Ammon's horn (tissue), 1 donor: ENCODE results near the gene TRIM9.
A peak's percentile ranks its signal among the peaks of the same experiment; 100 is the strongest.

ENCODE experiments used
- DNase-seq: peaks from one replicate; pipeline ENCODE4 v3.0.0-alpha.2; 2016; ENCODE audit warnings: low spot score

TRIM9 gene

GRCh38 chr14:51093371-51094281 lies 1.3 kb downstream of the TRIM9 start:
- peak; percentile 84 for DNase-seq

GRCh38 chr14:51092965-51093364 lies 1.9 kb downstream of the TRIM9 start:
- no peak for DNase-seq

- no peak for DNase-seq
Observed at GRCh38 chr14:51089278-51089677, 5.6 kb downstream of the TRIM9 start.

- DNase-seq, result no peak
Observed at GRCh38 chr14:51087031-51087441, 7.9 kb downstream of the TRIM9 start.

GRCh38 chr14:51086044-51086443 lies 8.9 kb downstream of the TRIM9 start:
- DNase-seq, result no peak

- DNase-seq, result no peak
Observed at GRCh38 chr14:51084962-51085361, 9.9 kb downstream of the TRIM9 start.

- no peak for DNase-seq
Observed at GRCh38 chr14:51084507-51084906, 10.4 kb downstream of the TRIM9 start.

- no peak for DNase-seq
Observed at GRCh38 chr14:51082349-51082748, 12.6 kb downstream of the TRIM9 start.

- no peak for DNase-seq
Observed at GRCh38 chr14:51081712-51082111, 13.2 kb downstream of the TRIM9 start.

- no peak for DNase-seq
Observed at GRCh38 chr14:51081209-51081608, 13.7 kb downstream of the TRIM9 start.

- no peak for DNase-seq
Observed at GRCh38 chr14:51080645-51081044, 14.3 kb downstream of the TRIM9 start.

- no peak for DNase-seq
Observed at GRCh38 chr14:51079489-51079888, 15.4 kb downstream of the TRIM9 start.

- no peak for DNase-seq
Observed at GRCh38 chr14:51079085-51079484, 15.8 kb downstream of the TRIM9 start.

GRCh38 chr14:51074701-51075385 lies 20.1 kb downstream of the TRIM9 start:
- DNase-seq, result no peak

GRCh38 chr14:51073731-51074130 lies 21.2 kb downstream of the TRIM9 start:
- no peak for DNase-seq

GRCh38 chr14:51072976-51073375 lies 21.9 kb downstream of the TRIM9 start:
- no peak for DNase-seq

- DNase-seq, result no peak
Observed at GRCh38 chr14:51071857-51072256, 23.0 kb downstream of the TRIM9 start.

- no peak for DNase-seq
Observed at GRCh38 chr14:51070726-51071125, 24.2 kb downstream of the TRIM9 start.

GRCh38 chr14:51069055-51069454 lies 25.9 kb downstream of the TRIM9 start:
- no peak for DNase-seq

GRCh38 chr14:51068268-51068667 lies 26.6 kb downstream of the TRIM9 start:
- DNase-seq, result no peak

GRCh38 chr14:51067295-51067694 lies 27.6 kb downstream of the TRIM9 start:
- DNase-seq, result no peak

GRCh38 chr14:51066576-51066975 lies 28.3 kb downstream of the TRIM9 start:
- no peak for DNase-seq

GRCh38 chr14:51059032-51059431 lies 35.9 kb downstream of the TRIM9 start:
- DNase-seq, result no peak
